ENCODE measurements around the gene LCN9. TPM values are rescaled to one million over a fixed set of nuclear protein-coding genes. Genes with fewer than 3 reads are reported as not detected.

LCN9 gene
- total and polyA plus RNA-seq, 2 experiments from 2014 or later = not detected

GRCh38 chr9:135700525-135700924 lies 37.4 kb downstream of the LCN9 start (continued):
- TF ChIP-seq REST (IDR thresholded peaks at IDR 0.05; ENCODE audit: unreplicated experiment) (no peak), POLR2AphosphoS5 (IDR thresholded peaks at IDR 0.05; ENCODE audit: low read depth) (no peak), ZNF331 (CRISPR knock-in tag; IDR thresholded peaks at IDR 0.05; ENCODE audit: low read depth) (no peak), ZNF462 (CRISPR knock-in tag; IDR thresholded peaks at IDR 0.05) (no peak), STAT1 (IDR thresholded peaks at IDR 0.05; ENCODE audit: unreplicated experiment) (no peak), ZNF114 (CRISPR knock-in tag; IDR thresholded peaks at IDR 0.05) (no peak)
